ENCODE measurements around the gene EDAR.
A peak's percentile ranks its signal among the peaks of the same experiment; 100 is the strongest.

The EDAR gene

GRCh38 chr2:108988796-108989713, at the start of gene EDAR:
Gene EDAR (minus strand): TSS chr2:108989220. CDS start chr2:108931014, 58,206 bp downstream.
- Histone ChIP-seq H3K27ac (ENCODE audit: low read depth, low read length) (no peak within 1 kb of the TSS), H3K27me3 (ENCODE audit: control insufficient read depth, insufficient read depth, low read length) (peaks cover 3% of the 10 kb centered on the region; the same call in 1 of the 2 replicates), H3K36me3 (ENCODE audit: control insufficient read depth, insufficient read depth, low read length) (no peaks in the 10 kb centered on the region), H3K4me3 (ENCODE audit: low read depth, low read length) (no peak within 1 kb of the TSS), H3K4me1 (ENCODE audit: control insufficient read depth, insufficient read depth, low read length) (no peaks in the 10 kb centered on the region), H3K9me3 (ENCODE audit: control insufficient read depth, insufficient read depth, low read length) (no peaks in the 10 kb centered on the region), H3K9ac (ENCODE audit: low read depth, low read length) (no peak within 1 kb of the TSS)

GRCh38 chr2:109033171-109033570, 44.2 kb upstream of the EDAR start:
- H3K9ac ChIP-seq (ENCODE audit: low read depth, low read length) = no peak overlapping the region
- no peak overlapping the region for H3K4me3 ChIP-seq (ENCODE audit: low read depth, low read length)
- H3K9me3 ChIP-seq (ENCODE audit: control insufficient read depth, insufficient read depth, low read length) = 0 out of 2 replicates have a peak, but pooled peaks cover 7% of the 10 kb centered on the region
- H3K36me3 ChIP-seq (ENCODE audit: control insufficient read depth, insufficient read depth, low read length) = no peaks in the 10 kb centered on the region
- peaks cover 49% of the 10 kb centered on the region for H3K27me3 ChIP-seq (ENCODE audit: control insufficient read depth, insufficient read depth, low read length)
- peaks cover 13% of the 10 kb centered on the region for H3K4me1 ChIP-seq (ENCODE audit: control insufficient read depth, insufficient read depth, low read length)
- H3K27ac ChIP-seq (ENCODE audit: low read depth, low read length) = no peak overlapping the region

- Histone ChIP-seq H3K27me3 (ENCODE audit: control insufficient read depth, insufficient read depth, low read length) (peaks cover 49% of the 10 kb centered on the region), H3K9ac (ENCODE audit: low read depth, low read length) (peak overlapping the region; percentile 18; the same call in 1 of the 2 replicates), H3K27ac (ENCODE audit: low read depth, low read length) (peak overlapping the region; percentile 29), H3K36me3 (ENCODE audit: control insufficient read depth, insufficient read depth, low read length) (no peaks in the 10 kb centered on the region), H3K9me3 (ENCODE audit: control insufficient read depth, insufficient read depth, low read length) (0 out of 2 replicates have a peak, but pooled peaks cover 7% of the 10 kb centered on the region), H3K4me1 (ENCODE audit: control insufficient read depth, insufficient read depth, low read length) (peaks cover 13% of the 10 kb centered on the region), H3K4me3 (ENCODE audit: low read depth, low read length) (peak overlapping the region; percentile 61)
Observed at GRCh38 chr2:109032229-109032820, 43.3 kb upstream of the EDAR start.

- Histone ChIP-seq H3K9me3 (ENCODE audit: control insufficient read depth, insufficient read depth, low read length) (0 out of 2 replicates have a peak, but pooled peaks cover 7% of the 10 kb centered on the region), H3K4me1 (ENCODE audit: control insufficient read depth, insufficient read depth, low read length) (peaks cover 13% of the 10 kb centered on the region), H3K4me3 (ENCODE audit: low read depth, low read length) (peak overlapping the region; percentile 61), H3K9ac (ENCODE audit: low read depth, low read length) (peak overlapping the region; percentile 63), H3K27me3 (ENCODE audit: control insufficient read depth, insufficient read depth, low read length) (peaks cover 49% of the 10 kb centered on the region), H3K27ac (ENCODE audit: low read depth, low read length) (peak overlapping the region; percentile 29), H3K36me3 (ENCODE audit: control insufficient read depth, insufficient read depth, low read length) (no peaks in the 10 kb centered on the region)
Observed at GRCh38 chr2:109031476-109032228, 42.6 kb upstream of the EDAR start.

GRCh38 chr2:109030870-109031475, 42.0 kb upstream of the EDAR start:
- H3K27me3 ChIP-seq (ENCODE audit: control insufficient read depth, insufficient read depth, low read length) = peaks cover 49% of the 10 kb centered on the region
- peak overlapping the region; percentile 63 for H3K9ac ChIP-seq (ENCODE audit: low read depth, low read length)
- H3K36me3 ChIP-seq (ENCODE audit: control insufficient read depth, insufficient read depth, low read length) = no peaks in the 10 kb centered on the region
- peak overlapping the region; percentile 29 for H3K27ac ChIP-seq (ENCODE audit: low read depth, low read length)
- H3K9me3 ChIP-seq (ENCODE audit: control insufficient read depth, insufficient read depth, low read length) = 0 out of 2 replicates have a peak, but pooled peaks cover 7% of the 10 kb centered on the region
- peak overlapping the region; percentile 61 for H3K4me3 ChIP-seq (ENCODE audit: low read depth, low read length)
- peaks cover 13% of the 10 kb centered on the region for H3K4me1 ChIP-seq (ENCODE audit: control insufficient read depth, insufficient read depth, low read length)

- H3K36me3 ChIP-seq (ENCODE audit: control insufficient read depth, insufficient read depth, low read length) = no peaks in the 10 kb centered on the region
- H3K9me3 ChIP-seq (ENCODE audit: control insufficient read depth, insufficient read depth, low read length) = 0 out of 2 replicates have a peak, but pooled peaks cover 7% of the 10 kb centered on the region
- H3K9ac ChIP-seq (ENCODE audit: low read depth, low read length) = no peak overlapping the region
- H3K27me3 ChIP-seq (ENCODE audit: control insufficient read depth, insufficient read depth, low read length) = peaks cover 46% of the 10 kb centered on the region
- no peak overlapping the region for H3K27ac ChIP-seq (ENCODE audit: low read depth, low read length)
- H3K4me3 ChIP-seq (ENCODE audit: low read depth, low read length) = no peak overlapping the region
- peaks cover 13% of the 10 kb centered on the region for H3K4me1 ChIP-seq (ENCODE audit: control insufficient read depth, insufficient read depth, low read length)
Observed at GRCh38 chr2:109029490-109030201, 40.6 kb upstream of the EDAR start.

- peaks cover 43% of the 10 kb centered on the region for H3K27me3 ChIP-seq (ENCODE audit: control insufficient read depth, insufficient read depth, low read length)
- 0 out of 2 replicates have a peak, but pooled peaks cover 7% of the 10 kb centered on the region for H3K9me3 ChIP-seq (ENCODE audit: control insufficient read depth, insufficient read depth, low read length)
- H3K4me1 ChIP-seq (ENCODE audit: control insufficient read depth, insufficient read depth, low read length) = peaks cover 13% of the 10 kb centered on the region
- H3K9ac ChIP-seq (ENCODE audit: low read depth, low read length) = no peak overlapping the region
- no peaks in the 10 kb centered on the region for H3K36me3 ChIP-seq (ENCODE audit: control insufficient read depth, insufficient read depth, low read length)
- no peak overlapping the region for H3K4me3 ChIP-seq (ENCODE audit: low read depth, low read length)
- no peak overlapping the region for H3K27ac ChIP-seq (ENCODE audit: low read depth, low read length)
Observed at GRCh38 chr2:109028738-109029489, 39.9 kb upstream of the EDAR start.

- H3K9ac ChIP-seq (ENCODE audit: low read depth, low read length) = no peak overlapping the region
- peaks cover 40% of the 10 kb centered on the region for H3K27me3 ChIP-seq (ENCODE audit: control insufficient read depth, insufficient read depth, low read length)
- peaks cover 13% of the 10 kb centered on the region for H3K4me1 ChIP-seq (ENCODE audit: control insufficient read depth, insufficient read depth, low read length)
- no peaks in the 10 kb centered on the region for H3K36me3 ChIP-seq (ENCODE audit: control insufficient read depth, insufficient read depth, low read length)
- H3K27ac ChIP-seq (ENCODE audit: low read depth, low read length) = no peak overlapping the region
- H3K9me3 ChIP-seq (ENCODE audit: control insufficient read depth, insufficient read depth, low read length) = 0 out of 2 replicates have a peak, but pooled peaks cover 6% of the 10 kb centered on the region
- no peak overlapping the region for H3K4me3 ChIP-seq (ENCODE audit: low read depth, low read length)
Observed at GRCh38 chr2:109028277-109028676, 39.3 kb upstream of the EDAR start.

- Histone ChIP-seq H3K27ac (ENCODE audit: low read depth, low read length) (no peak overlapping the region), H3K27me3 (ENCODE audit: control insufficient read depth, insufficient read depth, low read length) (peaks cover 34% of the 10 kb centered on the region), H3K9ac (ENCODE audit: low read depth, low read length) (no peak overlapping the region), H3K9me3 (ENCODE audit: control insufficient read depth, insufficient read depth, low read length) (no peaks in the 10 kb centered on the region), H3K4me1 (ENCODE audit: control insufficient read depth, insufficient read depth, low read length) (peaks cover 13% of the 10 kb centered on the region), H3K36me3 (ENCODE audit: control insufficient read depth, insufficient read depth, low read length) (no peaks in the 10 kb centered on the region), H3K4me3 (ENCODE audit: low read depth, low read length) (no peak overlapping the region)
Observed at GRCh38 chr2:109027702-109028101, 38.7 kb upstream of the EDAR start.

Data from HUES48 (cell line).